HG03571 (cell line): Measurements from ENCODE around the gene PPP6C.

Experiments used
- ATAC-seq: cut with Tn5 transposase; IDR thresholded peaks from one replicate; pipeline ENCODE4 v1.9.1; 2021; ENCODE audit not compliant: unreplicated experiment

The PPP6C gene

GRCh38 chr9:125099816-125100215, 89.8 kb downstream of the PPP6C start:
- ATAC-seq, result no peak
